SKM-1 treated with dmso at 0.1 percent for 144 hours (cell line): ENCODE measurements around the gene UHRF1.
"Not testable (repeated sequence)": the region's sequence is repeated elsewhere in the genome, so short reads cannot be mapped to it uniquely, and the experiment has no call there.

Experiments used
- DNase-seq: peaks from one replicate; lab custom pipeline; 2025; ENCODE audit not compliant: unreplicated experiment; lab: John Stamatoyannopoulos, UW

The UHRF1 gene

DNA sequence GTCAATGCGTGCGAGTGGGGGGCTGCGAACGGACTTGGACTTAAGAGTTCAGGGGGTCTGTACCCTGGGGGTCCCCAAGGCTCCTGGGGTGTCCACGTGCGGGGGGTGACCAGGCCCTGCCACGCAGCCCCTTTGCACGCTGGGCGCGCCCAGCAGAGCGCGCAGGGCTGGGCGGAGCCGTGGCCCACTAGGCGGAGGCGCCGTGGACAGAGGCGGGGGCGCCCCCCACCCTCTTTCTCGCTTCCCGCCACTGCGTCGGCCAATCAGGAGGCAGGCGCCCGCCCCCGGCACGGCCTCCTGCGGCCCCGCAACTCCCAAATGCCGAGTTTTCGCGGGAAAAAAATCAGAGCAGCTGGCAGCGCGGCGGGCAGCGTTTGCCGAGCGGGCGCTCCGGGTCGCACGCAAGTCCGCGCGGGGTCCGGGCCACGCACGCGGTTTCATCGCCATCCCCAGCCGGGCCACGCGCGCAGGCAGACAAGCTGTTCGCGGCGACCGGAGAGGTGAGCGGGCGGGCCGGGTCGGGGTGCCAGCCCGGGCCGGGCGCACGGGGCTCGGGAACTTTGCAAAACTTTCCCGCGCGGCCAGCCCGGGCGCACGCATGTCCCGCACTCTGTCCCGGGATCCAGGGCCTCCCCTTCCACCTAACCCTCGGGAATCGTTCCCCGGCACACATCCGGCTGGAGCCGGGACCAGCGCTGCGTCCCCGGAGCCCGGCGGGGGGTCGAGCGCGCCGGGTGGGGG lies at the start of gene UHRF1:
TSS of gene UHRF1 (plus strand) at position 346 of the 741 bp plus-strand sequence. CDS start 1,385 bp downstream, outside the sequence.
- DNase-seq = peak; percentile 35

DNA sequence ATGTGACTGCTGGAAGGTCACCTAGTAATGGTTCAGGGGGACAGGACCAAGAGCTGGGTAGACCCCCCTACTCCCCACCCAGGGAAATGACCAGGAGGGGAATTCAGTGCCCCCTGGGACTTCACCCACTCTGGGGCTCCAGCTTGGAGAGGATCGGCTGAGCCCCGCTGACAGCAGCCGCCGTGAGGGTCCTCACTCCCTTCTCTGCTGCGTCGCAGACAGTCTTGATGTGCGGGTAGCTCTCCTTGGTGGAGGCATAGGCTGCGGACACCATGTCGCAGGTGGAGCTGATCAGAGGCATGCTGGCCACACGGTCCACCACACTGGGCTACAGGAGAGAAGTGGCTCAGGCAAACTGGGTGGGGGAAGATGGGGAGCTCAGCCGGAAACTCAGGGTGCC lies 49.6 kb upstream of the UHRF1 start:
- DNase-seq = no peak

DNA sequence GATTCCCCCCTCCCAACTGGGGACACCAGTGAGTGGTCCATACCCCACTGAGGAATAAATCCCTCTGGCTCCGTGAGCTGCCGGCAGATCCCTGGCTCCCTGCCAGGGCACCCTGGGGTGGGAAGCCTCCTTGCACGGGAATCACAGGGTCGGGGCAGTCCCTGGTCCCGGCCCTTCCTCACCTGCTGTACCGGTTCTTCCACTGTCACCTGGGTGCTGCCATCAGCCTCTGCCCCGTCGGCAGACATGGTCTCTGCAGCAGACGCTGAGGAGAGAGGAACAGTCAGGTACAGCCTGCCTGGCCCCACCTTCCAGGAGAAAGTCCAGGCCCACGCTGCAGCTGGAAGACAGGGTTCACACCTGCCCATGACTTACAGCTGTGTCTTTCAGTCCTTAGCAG lies 48.2 kb upstream of the UHRF1 start:
- no peak for DNase-seq

DNA sequence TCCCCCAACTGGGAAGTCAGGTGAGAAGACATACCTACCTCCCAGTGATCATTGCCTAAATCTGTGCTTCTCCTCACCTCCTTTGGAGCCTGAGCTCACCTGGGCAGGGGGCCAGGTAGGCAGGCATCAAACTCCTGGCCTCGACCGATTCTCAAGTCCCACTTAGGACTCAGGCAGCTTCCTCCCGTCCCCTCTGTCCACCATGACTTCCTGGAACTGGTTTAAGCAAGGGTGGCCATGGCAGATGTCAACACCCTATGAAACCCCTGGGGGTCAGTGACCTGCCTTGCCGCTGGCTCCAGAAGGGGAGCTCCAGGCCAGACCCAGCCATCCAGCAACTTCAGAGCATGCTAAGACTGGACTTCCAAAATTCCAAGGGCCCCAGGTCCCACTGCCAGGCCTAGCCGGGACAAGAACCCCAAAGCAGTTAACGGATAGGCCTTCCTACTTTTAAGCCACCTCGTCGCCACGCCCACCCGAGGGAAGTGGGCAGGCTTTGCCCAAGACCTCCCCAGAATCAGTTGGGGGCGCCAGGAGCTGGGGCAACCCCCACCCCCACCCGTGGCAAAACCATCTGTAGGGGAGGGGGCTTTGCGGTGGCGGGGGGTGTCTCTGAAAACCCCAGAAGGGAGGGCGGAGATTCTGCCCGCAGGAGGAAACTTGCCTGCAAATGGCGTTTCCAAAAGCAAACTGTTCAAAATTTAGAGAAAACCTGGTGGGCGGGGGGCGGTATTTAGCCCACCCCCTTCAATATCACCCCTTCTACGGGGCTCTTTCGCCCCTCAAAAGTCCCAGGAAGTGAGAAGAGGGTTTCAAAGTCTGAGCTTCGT lies 42.5 kb upstream of the UHRF1 start:
- no peak for DNase-seq

DNA sequence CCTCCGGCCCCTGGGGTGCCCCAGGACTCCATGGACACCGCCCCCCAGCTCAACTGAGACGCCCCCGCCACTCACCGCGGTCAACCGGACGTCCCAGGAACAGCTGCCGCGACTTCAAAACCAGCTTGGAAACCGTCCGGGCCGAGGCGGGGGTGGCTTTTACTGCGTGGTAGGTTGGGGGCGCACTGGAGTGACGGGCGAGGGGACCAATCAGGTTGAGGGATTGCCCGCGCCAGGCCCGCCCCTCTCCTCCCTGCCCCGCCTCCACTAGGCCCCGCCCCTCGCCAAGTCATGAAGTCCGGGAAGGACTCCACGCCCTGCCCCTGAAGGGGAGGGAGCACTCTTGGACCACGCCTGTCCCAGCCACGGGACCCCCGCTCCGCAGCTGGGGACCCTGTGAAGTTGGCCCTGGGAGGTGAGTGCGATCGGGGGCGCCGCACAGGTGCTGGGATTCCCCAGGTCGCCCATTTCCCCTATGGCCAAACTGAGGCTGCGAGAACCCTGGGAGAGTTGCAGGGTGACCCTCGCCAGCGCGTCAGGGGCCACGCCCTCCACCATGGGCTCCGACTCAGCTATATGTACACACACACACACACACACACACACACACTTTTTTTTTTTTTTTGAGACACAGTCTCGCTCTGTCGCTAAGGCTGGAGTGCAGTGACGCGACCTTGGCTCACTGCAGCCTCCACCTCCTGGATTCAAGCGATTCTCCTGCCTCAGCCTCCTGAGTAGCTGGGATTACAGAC lies 41.6 kb upstream of the UHRF1 start, which contains the start of gene PLIN3:
TSS of gene PLIN3 (minus strand) at position 134 of the 752 bp plus-strand sequence. CDS start 6,273 bp downstream, outside the sequence.
- DNase-seq = peak; percentile 76

DNA sequence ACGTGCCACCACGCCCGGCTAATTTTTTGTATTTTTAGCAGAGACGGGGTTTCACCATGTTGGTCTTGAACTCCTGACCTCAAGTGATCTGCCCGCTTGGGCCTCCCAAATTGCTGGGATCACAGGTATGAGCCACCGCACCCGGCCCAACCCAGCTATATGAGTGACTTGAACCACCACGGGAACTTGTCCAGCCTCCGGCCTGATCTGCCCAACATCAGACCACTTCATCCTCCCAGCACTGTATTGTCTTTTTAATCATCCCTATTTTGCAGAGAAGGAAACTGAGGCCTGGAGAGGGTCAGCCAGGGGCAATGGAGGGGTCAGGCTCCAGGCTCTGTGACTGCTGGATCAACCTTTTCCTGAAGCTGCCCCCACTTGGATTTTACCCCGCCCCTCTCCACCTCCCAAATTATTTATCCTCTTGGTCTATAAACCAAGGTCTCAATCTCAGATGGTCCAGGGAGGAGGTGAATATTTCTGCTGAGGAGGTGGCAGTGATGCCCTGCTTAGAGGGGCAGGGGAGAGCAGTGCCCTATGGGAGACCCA lies 40.9 kb upstream of the UHRF1 start:
- no peak for DNase-seq

DNA sequence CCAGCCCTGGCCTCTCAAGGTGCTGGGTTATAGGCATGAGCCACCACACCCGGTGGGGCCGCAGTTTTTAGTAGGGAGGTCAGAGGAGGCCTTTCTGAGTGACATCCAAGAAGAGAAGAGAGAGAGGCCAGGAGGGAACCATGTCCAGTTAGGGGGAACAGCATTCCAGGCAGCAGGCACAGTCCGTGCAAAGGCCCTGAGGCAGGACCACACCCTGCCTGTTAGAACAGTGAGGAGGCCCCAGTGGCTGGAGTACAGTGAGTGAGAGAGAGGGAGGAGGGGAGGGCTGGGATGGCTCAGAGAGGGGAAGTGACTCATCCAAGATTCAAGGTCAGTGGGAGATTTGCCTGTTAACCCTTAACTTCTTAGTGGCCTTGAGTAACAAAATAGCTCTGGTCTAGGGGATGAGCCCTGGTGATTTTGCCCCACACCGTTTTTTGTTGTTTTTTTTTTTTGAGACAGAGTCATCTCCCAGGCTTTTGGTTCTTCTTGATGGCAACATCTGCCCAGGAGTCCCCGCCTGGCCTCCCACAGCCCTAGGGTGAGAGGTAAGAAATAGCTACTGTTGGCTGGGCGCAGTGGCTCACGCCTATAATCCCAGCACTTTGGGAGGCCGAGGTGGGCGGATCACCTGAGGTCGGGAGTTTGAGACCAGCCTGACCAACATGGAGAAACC lies 39.1 kb upstream of the UHRF1 start:
- peak; percentile 94 for DNase-seq

DNA sequence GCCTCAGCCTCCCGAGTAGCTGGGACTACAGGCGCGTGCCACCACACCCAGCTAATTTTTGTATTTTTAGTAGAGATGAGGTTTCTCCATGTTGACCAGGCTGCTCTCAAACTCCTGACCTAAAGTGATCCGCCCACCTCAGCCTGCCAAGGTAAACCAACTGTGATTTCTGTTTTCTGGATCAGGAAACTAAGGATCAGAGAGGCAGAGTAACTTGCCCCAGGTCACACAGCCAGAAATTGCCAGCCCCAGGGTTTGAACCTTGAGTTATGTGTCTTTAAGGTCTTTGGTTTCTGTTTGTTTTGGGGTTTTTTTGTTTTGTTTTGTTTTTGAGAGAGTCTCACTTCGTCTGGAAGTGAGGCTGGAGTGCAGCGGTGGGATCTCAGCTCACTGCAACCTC lies 37.6 kb upstream of the UHRF1 start:
- DNase-seq = no peak

DNA sequence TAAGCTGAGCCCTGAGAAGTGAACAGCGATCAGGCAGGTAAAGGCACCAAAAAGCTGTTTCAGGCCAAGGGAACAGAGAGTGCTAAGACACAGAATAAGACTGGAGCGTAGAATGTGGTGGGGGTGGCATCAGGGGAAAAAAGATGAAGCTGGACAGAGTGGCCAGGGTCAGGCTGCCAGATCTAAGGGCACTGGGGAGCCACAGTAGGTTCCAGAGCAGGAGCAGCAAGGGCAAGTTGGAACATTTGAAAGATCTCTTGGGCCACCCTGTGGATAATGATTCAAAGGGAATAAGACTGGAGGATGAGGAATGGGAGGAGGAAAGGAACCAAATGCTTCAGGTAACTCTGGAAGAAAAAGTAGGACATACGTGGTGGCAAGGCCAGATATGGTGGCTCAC lies 35.4 kb upstream of the UHRF1 start:
- DNase-seq = no peak

DNA sequence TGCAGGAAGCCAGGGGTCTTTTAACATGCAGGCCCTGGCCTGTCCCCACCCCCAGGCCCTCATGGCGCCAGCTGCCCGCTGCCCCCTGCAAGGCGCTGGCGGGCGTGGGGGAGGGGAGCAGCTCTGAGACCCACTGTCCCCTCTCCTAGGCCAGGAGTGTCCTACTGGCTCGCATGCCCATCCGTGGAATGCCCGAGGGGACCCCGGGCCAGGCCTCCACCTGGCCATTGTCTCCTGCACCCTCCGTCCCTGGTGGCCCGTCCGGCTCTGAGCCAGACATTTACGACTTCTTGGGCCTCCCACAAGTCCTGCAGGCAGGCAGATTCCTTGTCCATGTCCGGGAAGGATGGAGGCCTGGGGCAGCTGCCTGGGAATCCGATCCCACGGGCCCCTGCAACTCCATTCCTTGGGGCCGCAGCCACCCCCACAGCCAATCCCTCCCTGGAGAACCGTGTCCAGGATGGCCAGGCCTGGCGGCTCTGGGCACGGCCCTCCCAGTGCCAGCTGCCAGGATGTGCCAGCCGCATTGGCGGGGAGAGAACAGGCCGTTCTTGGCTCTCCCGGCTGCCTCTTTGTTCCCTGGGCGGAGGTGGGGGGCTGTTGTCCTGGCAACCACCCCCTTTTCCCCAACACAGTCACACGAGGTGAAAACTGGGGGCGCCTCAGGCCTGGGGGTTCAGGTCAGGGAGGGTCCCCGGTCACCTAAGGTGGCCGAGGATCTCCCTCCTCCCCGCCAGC lies 31.4 kb upstream of the UHRF1 start:
- DNase-seq = no peak

DNA sequence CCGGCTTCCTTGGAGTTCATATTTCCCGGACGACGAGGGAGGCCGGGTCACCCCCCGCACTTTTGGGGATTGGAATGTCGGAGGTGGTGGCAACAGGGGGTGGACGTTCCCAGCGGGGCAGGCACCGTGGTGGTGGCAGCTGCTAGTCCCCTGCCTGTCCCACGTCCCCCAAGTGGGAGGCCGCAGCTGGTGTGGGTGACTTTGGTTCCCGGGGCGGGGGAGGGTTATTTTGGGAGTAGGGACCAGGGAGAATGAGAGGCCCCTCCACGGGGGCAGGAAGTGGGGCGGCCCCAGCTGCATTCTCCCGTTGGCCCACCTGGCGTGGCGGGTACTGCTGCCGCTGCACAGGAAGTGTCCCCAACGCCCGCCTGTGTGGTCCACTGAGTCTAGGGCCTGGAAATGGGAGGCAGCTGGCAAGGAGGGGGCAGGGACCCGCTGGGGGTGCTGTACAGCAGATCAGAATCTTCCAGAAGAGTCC lies 30.8 kb upstream of the UHRF1 start:
- DNase-seq = no peak

DNA sequence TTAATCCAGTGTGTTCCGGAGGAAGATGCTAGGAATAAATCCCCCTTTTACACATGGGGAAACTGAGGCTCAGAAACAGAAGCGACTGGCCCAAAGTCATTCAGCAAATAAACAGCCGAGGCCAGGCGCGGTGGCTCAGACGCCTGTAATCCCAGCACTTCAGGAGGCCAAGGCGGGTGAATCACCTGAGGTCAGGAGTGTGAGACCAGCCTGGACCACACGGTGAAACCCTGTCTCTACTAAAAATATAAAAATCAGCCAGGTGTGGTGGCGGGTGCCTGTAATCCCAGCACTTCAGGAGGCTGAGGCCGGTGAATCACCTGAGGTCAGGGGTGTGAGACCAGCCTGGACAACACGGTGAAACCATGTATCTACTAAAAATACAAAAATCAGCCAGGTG lies 30.3 kb upstream of the UHRF1 start:
- DNase-seq = no peak

DNA sequence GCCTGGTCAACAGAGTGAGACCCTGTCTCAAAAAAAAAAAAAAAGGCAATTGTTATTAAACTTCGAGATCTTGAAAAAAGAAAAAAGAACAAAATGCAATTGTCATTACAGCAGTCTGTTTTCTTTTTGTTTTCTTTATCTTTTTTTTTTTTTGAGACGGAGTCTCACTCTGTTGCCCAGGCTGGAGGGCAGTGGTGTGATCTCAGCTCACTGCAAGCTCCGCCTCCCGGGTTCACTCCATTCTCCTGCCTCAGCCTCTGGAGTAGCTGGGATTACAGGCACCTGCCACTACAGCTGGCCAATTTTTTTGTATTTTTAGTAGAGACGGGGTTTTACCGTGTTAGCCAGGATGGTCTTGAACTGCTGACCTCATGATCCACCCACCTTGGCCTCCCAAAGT lies 26.4 kb upstream of the UHRF1 start:
- DNase-seq = not testable (repeated sequence)

DNA sequence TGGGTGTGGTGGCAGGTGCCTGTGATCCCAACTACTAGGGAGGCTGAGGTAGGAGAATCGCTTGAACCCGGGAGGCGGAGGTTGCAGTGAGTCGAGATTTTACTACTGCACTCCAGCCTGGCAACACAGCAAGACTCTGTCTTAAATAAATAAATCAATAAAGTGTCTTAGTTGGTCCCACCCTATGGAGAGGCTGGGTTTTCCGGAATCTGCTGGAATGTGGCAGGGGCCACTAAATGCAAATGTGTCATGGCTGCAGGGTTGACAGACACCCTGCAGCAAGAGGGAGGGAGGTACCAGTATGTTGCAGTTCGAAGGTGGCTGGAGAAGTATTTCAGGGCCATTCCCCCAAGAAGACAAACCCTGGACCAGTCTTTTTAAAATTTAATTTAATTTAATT lies 24.3 kb upstream of the UHRF1 start:
- DNase-seq = not testable (repeated sequence)

DNA sequence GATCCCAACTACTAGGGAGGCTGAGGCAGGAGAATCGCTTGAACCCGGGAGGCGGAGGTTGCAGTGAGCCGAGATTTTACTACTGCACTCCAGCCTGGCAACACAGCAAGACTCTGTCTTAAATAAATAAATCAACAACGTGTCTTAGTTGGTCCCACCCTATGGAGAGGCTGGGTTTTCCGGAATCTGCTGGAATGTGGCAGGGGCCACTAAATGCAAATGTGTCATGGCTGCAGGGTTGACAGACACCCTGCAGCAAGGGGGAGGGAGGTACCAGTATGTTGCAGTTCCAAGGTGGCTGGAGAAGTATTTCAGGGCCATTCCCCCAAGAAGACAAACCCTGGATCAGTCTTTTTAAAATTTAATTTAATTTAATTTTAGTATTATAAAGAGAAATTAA lies 21.5 kb upstream of the UHRF1 start:
- not testable (repeated sequence) for DNase-seq

DNA sequence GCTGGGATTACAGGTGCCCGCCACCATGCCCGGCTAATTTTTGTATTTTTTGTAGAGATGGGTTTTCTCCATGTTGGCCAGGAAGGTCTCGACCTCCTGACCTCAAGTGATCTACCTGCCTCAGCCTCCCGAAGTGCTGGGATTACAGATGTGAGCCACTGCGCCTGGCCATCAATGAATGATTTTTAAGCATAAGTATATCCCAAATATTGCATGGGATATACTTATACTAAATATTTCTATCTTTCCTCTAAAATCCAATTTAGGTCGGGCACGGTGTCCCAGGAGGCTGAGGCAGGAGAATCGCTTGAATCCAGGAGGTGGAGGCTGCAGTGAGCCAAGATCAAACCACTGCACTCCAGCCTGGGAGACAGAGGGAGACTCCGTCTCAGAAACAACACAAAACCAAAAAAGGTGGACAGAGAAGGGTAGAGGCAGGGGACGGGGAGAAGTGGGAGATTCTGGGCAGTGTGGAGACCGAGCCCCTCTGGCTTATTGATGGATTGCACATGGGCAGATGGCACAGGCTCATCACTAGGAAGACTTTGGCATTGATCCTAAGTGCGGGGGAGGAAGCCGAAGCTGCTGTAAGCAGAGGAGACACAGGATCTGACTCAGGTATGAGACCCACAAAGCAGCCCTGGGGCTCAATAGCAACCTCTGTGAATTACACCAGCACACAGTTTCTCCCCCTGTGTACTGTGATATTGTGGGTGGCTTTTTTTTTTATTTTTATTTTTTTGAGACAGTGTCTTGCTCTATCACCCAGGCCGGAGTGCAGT lies 20.1 kb upstream of the UHRF1 start:
- no peak for DNase-seq

DNA sequence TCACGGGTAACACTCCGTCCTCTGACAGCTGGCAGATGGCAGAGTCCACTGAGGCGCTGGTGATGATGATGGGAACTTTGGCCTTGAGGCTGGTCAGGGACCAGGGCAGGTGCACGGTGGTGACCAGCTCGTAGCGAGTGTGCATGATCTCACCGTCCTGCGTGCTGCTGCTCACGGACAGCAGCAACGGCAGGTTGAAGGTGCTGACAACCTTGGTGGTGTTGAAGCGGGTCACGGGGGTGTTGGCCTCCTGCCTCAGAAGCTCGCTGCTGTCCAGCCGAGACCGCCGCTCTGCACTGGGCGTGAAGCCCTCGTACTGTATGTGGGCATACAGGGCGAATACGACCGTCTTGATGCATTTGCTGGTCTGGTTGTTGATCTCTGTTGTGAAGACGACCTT lies 18.2 kb upstream of the UHRF1 start:
- DNase-seq = no peak

DNA sequence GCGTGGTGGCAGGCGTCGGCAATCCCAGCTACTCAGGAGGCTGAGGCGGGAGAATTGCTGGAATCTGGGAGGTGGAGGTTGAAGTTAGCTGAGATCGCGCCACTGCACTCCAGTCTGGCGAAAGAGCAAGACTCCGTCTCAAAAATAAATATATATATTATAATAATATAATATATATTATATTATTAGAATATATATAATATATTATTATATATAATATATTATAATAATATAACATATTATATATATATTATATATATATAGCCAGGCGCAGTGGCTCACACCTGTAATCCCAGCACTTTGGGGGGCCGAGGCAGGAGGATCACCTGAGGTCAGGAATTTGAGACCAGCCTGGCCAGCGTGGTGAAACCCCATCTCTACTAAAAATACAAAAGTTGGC lies 16.3 kb upstream of the UHRF1 start:
- not testable (repeated sequence) for DNase-seq

DNA sequence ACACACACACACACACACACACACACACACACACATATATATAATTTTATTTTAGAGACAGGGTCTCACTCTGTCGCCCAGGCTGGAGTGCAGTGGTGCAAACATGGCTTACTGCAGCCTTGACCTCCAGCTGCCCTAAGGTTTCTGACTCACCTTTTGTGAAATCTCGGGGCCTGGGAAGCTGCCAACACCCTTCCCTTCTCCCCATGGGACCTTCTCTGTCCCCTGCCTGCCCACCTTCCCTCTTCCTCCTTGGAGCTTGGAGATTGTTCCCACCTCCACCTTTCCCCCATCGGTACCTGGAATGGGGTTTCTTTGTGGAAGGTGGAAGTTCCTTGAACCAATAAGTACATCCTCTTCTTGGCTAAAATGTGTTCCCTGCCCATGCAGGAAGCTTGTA lies 12.9 kb upstream of the UHRF1 start:
- peak; percentile 53 for DNase-seq
